HT-29 (cell line): ENCODE data around the gene SYT15. TPM values are rescaled to one million over a fixed set of nuclear protein-coding genes. Genes with fewer than 3 reads are reported as not detected.
A peak's percentile ranks its signal among the peaks of the same experiment; 100 is the strongest.
"Not testable (repeated sequence)": the region's sequence is repeated elsewhere in the genome, so short reads cannot be mapped to it uniquely, and the experiment has no call there.

Experiments
- DNase-seq: peaks from one replicate; pipeline ENCODE4 v3.0.0-alpha.2; 2015; ENCODE audit warnings: low spot score
- total RNA-seq: library from RNA; depleted of rRNA; stranded (reverse); fragments of >200 nt; shearing (Covaris generic); gene quantifications from 2 replicates; pipeline ENCODE4 v1.2.3, GENCODE V29; 2014

SYT15 gene
- total RNA-seq, 1 experiment from 2014 or later: not detected

- no peak for DNase-seq
Measured at GRCh38 chr10:46556515-46557318, 22.2 kb upstream of the SYT15 start, which contains the start of gene GPRIN2. Gene GPRIN2 (minus strand): TSS chr10:46556658. CDS start chr10:46550736, 5,922 bp downstream.

- DNase-seq: no peak
Measured at GRCh38 chr10:46557319-46558121, 21.4 kb upstream of the SYT15 start.

GRCh38 chr10:46558122-46558391, 20.9 kb upstream of the SYT15 start:
- no peak for DNase-seq

- no peak for DNase-seq
Measured at GRCh38 chr10:46558392-46559185, 20.3 kb upstream of the SYT15 start.

GRCh38 chr10:46559231-46559671, 19.7 kb upstream of the SYT15 start:
- DNase-seq: no peak

GRCh38 chr10:46560381-46560780, 18.5 kb upstream of the SYT15 start:
- DNase-seq: no peak

- no peak for DNase-seq
Measured at GRCh38 chr10:46560952-46561351, 18.0 kb upstream of the SYT15 start.

- peak; percentile 82 for DNase-seq
Measured at GRCh38 chr10:46565591-46566332, 13.2 kb upstream of the SYT15 start.

GRCh38 chr10:46567151-46567550, 11.8 kb upstream of the SYT15 start:
- DNase-seq: not testable (repeated sequence)

- not testable (repeated sequence) for DNase-seq
Measured at GRCh38 chr10:46570655-46571054, 8.3 kb upstream of the SYT15 start.

- DNase-seq: not testable (repeated sequence)
Measured at GRCh38 chr10:46572765-46573164, 6.2 kb upstream of the SYT15 start.

GRCh38 chr10:46573314-46573713, 5.6 kb upstream of the SYT15 start:
- DNase-seq: not testable (repeated sequence)

- DNase-seq: not testable (repeated sequence)
Measured at GRCh38 chr10:46573884-46574283, 5.0 kb upstream of the SYT15 start.

- DNase-seq: not testable (repeated sequence)
Measured at GRCh38 chr10:46577624-46578473, 1.1 kb upstream of the SYT15 start.

GRCh38 chr10:46579378-46579777, 450 bp downstream of the SYT15 start:
- DNase-seq: not testable (repeated sequence)

- DNase-seq: not testable (repeated sequence)
Measured at GRCh38 chr10:46581997-46582396, 3.1 kb downstream of the SYT15 start.

- not testable (repeated sequence) for DNase-seq
Measured at GRCh38 chr10:46582568-46582967, 3.6 kb downstream of the SYT15 start.

GRCh38 chr10:46584196-46584595, 5.3 kb downstream of the SYT15 start:
- not testable (repeated sequence) for DNase-seq

GRCh38 chr10:46585246-46585645, 6.3 kb downstream of the SYT15 start:
- not testable (repeated sequence) for DNase-seq

GRCh38 chr10:46587546-46587945, 8.6 kb downstream of the SYT15 start:
- DNase-seq: not testable (repeated sequence)
